Jurkat, Clone E6-1 (cell line): ENCODE data around the gene PDSS1. TPM values are rescaled to one million over a fixed set of nuclear protein-coding genes. Genes with fewer than 3 reads are reported as not detected.
"Not testable (repeated sequence)": the region's sequence is repeated elsewhere in the genome, so short reads cannot be mapped to it uniquely, and the experiment has no call there.

Experiments used
- DNase-seq: peaks from one replicate; pipeline ENCODE4 v3.0.0-alpha.2; 2011; ENCODE audit warnings: low read depth, low spot score
- H3K4me3 ChIP-seq: 2 replicates; pipeline ENCODE4 v1.5.1; 2011; ENCODE audit warnings: mild to moderate bottlenecking, low read length, control low read depth, moderate library complexity
- polyA plus RNA-seq: library from polyadenylated mRNA; unstranded; fragments of >200 nt; gene quantifications from one replicate; pipeline ENCODE4 v1.2.1, GENCODE V29; 2012; ENCODE audit warnings: missing spikeins; ENCODE audit not compliant: insufficient read length, insufficient read depth

Gene PDSS1, protein sequence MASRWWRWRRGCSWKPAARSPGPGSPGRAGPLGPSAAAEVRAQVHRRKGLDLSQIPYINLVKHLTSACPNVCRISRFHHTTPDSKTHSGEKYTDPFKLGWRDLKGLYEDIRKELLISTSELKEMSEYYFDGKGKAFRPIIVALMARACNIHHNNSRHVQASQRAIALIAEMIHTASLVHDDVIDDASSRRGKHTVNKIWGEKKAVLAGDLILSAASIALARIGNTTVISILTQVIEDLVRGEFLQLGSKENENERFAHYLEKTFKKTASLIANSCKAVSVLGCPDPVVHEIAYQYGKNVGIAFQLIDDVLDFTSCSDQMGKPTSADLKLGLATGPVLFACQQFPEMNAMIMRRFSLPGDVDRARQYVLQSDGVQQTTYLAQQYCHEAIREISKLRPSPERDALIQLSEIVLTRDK
- 27.0 TPM for polyA plus RNA-seq

DNA sequence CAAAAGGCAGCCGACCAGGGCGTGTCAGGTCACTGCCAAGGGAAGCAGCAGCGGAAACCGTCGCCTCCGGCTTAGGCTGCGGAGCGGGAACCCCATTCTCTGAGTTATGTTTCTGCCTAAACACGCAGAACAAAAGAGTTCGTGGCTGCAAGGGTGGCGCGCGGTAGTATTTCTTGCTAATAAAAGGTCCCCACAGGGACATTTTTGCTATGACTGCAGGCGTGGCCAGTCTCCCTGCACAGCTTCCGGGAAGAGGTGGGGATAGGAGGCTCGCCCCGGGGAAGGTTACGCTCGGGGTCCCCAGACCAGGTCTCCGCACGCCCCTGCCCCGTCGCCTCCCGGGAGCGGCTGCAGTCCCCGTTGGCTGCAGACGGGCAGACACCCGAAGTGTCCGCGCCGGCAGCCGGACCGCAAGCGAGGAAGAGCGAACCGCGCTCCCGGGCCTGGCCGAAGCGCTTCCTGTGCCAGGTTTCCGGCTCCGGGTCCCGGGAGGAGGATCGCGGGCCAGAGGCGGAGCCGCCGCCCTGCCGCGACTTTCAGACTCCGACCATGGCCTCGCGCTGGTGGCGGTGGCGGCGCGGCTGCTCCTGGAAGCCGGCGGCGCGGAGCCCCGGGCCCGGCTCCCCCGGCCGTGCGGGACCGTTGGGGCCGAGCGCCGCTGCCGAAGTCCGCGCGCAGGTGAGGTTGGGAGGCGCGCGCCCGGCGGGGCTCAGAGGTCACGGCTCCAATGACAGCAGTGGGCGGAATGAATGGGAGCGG is at the start of gene PDSS1:
TSS of gene PDSS1 (plus strand) at position 539 of the 759 bp plus-strand sequence. CDS start at position 550, 11 bp downstream.
- peak within 1 kb of the TSS; percentile 99 for H3K4me3 ChIP-seq
- DNase-seq: peak; percentile 49

DNA sequence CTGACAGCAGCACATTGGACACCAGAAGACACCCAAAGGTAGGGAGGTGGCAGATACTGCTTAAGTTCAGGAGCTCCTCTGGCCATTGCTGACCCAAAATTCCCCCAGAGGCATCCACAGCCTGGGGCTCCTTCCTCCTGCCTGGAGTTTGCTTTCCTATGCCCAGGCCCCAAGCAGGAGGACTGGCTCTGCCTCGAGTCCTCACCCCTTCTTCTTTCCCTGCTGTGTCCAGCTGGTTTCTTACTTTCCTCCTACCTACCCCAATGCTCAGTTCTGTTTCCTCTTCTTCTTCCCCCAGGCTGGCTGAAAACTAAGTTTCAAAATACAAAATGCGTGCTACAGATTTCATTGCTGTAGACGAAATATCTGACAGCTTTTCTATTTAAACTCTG is 49.3 kb upstream of the PDSS1 start:
- DNase-seq, H3K4me3 ChIP-seq: not testable (repeated sequence)

DNA sequence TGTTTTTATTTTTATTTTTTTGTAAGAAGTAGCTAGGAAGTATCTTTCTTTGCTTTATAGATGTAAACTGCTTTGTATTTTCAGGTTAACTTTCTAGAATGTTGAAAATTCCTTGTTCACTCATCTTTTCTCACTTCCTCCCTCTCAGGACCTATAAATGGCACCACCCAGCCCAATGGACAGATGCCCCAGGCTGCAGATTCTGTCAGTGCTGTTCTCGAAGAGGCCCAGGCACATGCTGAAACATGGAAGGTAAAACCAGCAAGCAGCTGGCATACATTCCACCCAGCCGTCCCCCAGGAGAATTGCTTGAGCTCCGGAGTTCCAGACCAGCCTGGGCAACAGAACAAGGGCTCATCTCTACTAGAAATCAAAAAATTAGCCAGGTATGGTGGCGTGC is 47.1 kb upstream of the PDSS1 start:
- no peak for DNase-seq
- no peak overlapping the region for H3K4me3 ChIP-seq

DNA sequence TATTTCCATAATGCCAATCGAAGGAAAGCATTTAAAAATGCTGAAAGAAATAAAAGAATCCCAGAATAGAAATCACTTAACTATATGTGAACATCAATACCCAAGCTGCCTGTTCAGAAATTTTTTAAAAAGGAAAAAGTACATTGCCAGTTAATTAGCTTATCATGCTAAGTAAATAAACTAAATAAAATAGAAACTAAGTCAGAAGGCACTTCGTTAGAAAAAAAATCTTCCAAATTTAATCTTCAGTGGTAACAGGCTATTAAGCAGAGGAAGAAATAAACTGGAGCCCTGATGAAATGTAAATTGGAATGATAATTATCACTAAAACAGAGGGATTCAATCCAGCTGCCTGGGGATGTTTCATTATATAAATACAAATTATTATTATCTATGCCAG is 46.0 kb upstream of the PDSS1 start:
- DNase-seq, H3K4me3 ChIP-seq: not testable (repeated sequence)

DNA sequence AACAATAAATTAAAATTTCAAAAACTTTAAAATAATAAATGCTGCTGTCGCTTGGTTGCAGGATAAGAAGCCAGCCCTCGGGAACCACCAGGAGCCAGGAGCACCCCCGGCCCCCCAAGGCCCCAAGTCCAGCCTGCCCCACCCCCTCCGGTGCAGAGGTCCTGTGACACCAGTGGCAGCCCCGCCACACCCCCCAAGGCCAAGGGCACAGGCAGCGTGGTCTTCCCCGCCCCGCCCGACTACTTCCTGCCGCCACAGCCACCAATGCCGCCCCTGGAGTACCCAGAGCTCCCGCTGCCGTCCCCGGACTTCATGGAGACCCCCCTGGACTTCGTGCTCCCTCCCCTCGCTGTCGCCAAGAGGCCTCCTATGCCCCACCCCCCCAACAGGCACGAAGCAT is 44.5 kb upstream of the PDSS1 start:
- no peak for DNase-seq
- H3K4me3 ChIP-seq: no peak overlapping the region

DNA sequence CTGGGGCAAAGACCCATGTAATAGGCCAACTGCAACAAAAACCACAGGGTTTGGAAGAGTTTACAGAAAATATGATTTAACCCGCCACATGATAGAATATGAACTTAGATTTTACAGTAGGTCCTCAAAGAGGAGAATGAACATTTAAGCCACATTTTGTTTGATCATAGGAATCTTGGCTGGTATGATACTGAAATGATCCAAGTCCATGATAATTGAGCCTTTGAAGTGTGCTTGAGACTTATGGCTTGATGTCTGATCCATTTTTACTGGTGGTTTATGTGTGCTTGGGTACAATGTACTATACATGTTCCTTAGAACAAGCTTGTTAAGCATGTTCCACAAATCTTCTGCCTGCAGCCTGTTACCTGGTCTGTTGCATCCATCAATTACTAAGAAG is 41.8 kb upstream of the PDSS1 start:
- no peak for DNase-seq
- H3K4me3 ChIP-seq: no peak overlapping the region

DNA sequence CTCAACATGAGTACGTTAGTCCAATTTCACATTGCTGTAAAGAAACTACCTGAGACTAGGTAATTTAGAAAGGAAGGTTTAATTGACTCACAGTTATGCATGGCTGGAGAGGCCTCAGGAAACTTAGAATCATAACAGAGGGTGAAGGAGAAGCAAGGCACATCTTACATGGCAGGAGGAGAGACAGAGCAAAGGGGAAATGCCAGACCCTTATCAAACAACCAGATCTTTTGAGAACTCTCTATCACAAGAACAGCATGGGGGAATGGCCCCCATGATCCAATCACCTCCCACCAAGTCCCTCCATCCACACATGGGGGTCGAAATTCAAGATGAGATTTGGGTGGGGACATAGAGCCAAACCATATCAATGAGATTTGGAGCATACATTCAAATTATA is 34.6 kb upstream of the PDSS1 start:
- H3K4me3 ChIP-seq: no peak overlapping the region
- DNase-seq: no peak

DNA sequence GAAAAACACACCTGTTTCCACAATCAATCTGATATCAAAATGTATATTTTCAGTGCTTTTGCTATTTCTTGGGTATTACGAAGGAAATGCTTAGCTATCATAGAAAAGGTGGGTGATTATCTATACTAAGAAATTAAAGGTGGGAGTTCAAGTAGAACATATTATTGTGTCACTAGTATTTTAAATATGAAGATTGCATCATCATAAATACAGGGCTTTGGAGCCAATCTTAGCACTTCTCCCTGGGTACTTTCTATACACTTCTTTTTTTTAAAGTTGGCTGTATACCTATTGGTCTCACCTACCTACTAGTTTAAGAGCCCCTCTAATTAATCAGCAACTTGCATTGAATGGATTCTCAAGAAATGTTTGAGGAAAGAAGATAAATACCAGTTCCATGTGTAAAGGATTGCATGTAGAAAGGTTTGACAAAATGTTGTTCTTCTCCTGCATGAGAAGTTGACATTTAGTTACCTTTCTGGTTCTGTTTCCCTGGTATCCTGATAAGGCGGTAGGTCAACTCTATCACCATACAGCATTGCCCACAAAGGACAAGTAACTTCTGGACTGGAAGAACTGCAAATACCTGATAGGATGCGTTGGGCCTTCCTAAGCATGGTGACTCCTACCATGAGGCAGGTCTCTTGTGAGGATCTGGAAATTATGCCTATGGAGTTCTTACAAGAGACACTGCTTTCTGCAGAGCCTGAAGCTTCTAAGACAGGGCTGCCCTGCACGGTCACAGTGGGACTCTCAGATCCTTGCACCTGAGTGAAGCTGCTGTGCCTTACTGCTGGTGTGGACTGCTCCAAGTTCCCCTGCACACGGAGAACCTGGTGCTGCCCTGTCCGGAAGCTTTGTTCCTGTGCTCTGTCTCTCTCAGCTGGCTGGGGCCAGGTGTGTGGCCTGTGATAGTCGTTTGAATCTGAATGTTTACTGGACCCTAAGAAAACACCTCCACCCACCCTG is 32.1 kb upstream of the PDSS1 start:
- H3K4me3 ChIP-seq: no peak overlapping the region
- no peak for DNase-seq

DNA sequence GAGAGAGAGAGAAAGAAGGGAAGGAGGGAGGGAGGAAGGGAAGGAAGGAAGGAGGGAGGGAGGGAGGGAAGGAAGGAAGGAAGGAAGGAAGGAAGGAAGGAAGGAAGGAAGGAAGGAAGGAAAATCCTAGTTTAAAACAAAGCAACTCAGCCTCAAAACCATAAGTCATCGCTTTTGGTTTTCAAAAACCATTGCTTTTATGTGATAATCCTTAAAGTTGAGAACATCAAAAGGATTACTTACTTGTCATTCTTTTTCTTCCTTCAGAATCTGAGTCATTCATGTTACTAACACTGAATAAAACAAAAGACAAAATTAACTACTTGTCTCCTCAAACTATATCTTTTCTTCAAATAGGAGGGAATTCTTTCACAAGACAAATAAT is 21.6 kb upstream of the PDSS1 start:
- no peak for DNase-seq
- no peak overlapping the region for H3K4me3 ChIP-seq

DNA sequence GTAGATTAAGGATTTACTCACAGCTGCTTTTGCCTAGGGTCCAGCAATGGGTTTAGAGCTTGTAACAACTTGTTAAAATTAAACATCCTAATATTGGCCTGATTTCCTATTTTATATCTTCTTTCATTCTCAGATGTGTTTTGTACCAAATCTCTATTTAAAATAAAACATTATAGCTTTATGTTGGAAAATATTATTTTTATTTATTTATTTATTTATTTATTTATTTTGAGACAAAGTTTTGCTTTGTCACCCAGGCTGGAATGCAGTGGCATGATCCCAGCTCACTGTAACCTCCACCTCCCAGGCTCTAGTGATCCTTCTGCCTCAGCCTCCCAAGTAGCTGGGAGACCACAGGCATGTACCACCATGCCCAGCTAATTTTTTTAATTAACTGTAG is 17.9 kb upstream of the PDSS1 start:
- H3K4me3 ChIP-seq: no peak overlapping the region
- no peak for DNase-seq

DNA sequence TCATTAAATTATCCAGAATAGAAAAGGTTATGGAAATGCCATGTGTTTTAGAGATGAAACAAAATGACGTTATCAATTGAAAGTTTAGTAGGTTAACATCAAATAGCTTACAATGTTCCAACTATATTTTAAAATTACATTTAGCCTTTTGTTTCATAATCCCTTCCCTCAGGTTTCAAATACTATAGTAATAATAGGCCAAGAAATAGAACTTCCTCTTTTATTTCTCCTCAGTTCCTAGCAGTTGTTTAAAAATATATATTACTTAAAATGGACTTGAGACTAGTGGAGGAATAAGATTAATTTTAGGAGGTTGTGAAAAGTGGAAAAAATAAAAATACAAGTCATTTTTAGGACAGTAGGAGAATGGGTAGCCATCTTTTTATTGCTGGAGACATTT is 16.4 kb upstream of the PDSS1 start:
- DNase-seq: no peak

DNA sequence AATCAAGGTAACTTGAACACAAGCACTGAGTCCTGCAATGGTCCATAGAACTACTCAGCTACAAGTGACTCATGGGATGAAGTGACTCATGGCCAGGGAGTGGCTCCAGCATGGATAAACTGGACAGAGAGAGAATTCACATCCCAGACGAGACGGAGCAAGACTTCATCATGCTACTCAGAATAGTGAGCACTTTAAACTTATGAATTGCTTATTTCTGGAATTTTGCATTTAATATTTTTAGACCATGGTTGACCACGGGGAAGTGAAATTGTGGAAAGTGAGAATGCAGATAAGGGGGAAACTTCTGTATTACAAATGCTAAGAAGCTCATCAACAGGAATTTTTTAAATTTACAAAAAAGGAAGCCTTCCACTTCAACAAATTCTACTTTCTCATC is 15.5 kb upstream of the PDSS1 start:
- not testable (repeated sequence) for H3K4me3 ChIP-seq, DNase-seq

More for the DNA sequence above, 16.4 kb upstream of the PDSS1 start:
- H3K4me3 ChIP-seq: no peak overlapping the region

DNA sequence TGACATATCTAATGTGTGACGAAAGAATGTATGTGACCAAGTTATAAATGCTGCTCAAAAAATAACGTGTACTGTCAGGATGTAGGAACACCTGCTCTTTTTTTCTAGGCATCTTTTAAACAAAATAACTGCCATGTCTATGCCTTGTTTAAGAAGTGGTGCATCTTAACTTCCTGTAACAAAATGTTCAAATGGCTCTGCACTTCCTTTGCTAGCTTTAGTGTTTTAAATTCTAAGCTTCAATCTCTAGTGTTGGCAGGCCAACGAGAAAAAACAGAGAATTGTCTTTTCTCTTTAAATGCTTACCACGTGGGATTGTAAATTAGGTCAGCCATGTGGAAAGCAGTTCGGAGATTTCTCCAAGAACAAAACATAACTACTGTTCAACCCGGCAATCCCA is 14.6 kb upstream of the PDSS1 start:
- peak; percentile 83 for DNase-seq
- no peak overlapping the region for H3K4me3 ChIP-seq

DNA sequence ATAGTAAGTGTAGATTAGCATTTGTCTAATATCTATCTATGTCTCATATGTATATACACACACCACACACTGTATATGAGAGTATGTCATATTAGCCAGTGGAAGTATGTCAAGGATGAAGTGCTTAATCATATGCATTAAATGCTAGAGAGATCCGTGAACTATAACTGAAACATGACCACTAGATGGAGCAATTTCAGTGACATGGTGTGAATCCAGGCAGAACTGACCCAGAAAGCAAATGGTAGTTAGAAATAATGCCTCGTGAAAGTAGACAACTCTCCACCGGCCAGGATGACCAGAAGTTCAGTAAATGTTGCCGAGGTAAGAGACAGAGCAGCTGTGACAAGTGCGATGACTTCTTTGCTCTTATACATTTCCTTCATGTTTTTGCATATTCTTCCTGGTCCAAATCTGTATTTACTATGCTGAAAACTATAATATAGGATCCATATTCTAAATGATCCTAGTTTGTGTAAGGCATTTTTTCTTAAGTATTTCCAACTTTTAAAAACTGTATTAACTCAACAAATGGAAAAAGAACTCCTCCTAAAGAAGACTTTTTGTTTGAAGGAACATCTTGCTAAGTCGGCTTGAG is 12.7 kb upstream of the PDSS1 start:
- DNase-seq: peak; percentile 65
- H3K4me3 ChIP-seq: not testable (repeated sequence)

DNA sequence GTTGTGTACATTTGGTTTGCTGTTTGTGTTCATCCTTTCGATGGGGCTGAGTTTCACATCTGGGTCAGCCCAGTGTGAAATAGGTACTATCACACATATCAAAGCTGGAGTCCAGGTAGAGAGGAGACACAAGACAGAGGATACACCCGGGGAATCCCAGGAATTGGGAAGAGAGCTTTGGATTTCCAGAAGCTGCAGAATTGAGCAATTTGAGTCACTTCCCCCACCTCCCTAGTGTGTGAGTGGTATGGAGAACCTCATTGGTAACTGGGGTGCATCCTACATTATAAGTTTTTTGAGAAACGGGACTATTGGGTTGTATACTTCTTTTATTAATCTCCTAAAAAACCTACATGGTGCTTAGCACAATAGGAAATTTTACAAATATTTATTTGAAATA is 12.1 kb upstream of the PDSS1 start:
- no peak overlapping the region for H3K4me3 ChIP-seq
- DNase-seq: no peak

DNA sequence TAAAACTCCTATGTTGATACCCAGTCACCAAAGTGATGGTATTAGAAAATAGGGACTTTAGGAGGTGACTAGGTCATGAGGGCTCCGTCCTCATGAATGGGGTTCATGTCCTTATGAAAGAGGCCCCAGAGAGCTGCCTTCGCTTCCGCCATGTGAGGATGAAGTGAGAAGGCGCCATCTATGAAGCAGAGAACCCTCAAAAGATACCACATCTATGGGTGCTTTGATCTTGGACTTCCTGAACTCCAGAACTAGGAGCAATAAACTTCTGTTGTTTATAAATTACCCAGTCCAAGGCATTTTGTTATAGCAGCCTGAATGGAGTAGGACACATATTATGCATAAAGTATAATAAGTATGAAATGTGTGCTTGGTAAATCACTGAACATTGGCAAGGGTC is 8.1 kb upstream of the PDSS1 start:
- peak; percentile 64 for DNase-seq
- H3K4me3 ChIP-seq: no peak overlapping the region

DNA sequence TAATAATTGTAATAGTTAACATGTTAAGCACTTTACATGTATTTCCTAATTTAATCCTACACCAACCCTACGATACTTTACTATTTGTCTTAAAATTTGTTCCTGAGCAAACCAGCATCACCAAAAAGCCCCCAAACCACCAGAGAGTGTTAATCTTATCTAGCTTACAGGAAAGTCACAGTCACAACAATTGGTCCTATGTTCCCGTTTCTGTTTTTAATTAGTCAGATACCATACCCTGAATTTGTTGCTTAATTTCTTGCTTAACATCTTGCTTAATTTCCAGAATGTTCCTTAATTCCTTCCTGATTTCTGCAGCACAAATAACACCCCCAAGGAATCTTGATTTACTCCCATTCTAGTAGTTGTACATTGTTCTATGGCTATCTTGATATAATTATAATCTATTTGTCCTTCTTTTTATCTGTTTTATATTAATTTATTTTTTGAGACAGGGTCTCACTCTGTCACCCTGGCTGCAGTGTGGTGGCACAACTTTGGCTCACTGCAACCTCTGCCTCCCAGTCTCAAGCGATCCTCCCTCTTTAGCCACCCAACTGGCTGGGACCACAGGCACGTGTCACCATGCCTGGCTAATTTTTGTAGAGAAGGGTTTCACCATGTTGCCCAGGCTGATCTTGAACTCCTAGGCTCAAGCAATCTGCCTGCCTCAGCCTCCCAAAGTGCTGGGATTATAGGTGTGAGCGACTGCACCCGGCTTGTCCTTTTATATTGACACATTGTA is 6.6 kb upstream of the PDSS1 start:
- no peak for DNase-seq
- no peak overlapping the region for H3K4me3 ChIP-seq

DNA sequence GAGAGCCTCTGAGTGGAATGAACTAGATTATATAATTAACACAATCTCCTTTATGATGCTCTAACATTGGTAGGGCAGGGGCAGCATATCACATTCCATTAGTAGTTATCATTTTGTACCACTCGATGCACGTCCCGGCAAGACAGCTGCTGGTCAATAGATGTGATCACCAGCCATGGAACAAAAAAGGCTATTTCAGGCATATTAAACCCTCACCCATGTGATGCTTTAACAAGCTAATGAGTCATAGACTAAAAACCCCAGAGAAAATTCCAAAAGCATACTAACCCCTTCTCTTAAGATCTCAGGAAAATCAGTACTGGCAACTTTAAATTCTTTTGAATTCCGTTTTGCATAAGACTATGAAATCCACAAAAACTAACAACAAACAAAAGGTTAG is 3.0 kb upstream of the PDSS1 start:
- not testable (repeated sequence) for DNase-seq

More for the DNA sequence above, 3.0 kb upstream of the PDSS1 start:
- not testable (repeated sequence) for H3K4me3 ChIP-seq
